SKM-1 (cell line): ENCODE data around the gene SSR3.

Experiments
- DNase-seq: peaks from one replicate; lab custom pipeline; 2025; ENCODE audit not compliant: unreplicated experiment; lab: John Stamatoyannopoulos, UW

The SSR3 gene

DNA sequence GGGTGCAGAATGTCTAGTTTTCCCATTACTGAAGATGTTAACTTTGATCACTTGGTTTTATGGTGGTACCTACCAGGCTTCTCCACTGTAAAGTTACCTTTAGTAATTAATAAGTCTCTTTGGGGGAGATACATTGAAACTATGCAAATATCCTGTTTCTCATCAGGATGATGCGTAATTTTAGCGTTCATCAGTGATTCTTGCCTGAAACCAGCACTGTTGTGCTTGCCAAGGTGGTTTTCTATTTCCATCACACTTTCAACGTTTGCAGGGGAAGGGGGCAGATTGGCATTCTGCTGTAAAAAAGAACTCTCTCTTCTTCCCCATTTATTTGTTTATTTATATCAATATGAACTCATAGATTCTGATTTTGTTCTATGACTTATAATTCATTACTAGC is 61.0 kb downstream of the SSR3 start:
- no peak for DNase-seq

DNA sequence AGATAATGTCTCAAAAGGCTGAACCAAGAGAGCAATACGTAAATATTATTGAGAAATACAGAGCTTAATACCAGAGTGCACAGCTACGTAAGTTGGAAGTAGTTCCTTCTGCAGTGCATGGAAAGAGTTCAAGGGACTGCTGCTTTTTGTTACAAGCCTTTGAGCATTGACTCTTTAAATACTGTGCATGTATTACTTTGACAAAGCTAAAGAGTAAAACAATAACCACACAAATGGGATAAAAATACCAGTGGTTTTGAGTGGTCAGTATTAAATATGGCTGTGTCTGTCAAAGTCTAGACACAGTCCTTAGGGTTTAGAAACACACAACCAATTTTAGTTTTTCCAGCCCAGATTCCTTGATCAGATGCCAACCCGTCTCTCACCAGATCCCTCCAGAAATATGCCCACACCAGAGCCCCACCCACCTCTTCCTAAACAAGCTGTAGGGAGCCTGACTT is 62.1 kb downstream of the SSR3 start:
- DNase-seq = no peak

DNA sequence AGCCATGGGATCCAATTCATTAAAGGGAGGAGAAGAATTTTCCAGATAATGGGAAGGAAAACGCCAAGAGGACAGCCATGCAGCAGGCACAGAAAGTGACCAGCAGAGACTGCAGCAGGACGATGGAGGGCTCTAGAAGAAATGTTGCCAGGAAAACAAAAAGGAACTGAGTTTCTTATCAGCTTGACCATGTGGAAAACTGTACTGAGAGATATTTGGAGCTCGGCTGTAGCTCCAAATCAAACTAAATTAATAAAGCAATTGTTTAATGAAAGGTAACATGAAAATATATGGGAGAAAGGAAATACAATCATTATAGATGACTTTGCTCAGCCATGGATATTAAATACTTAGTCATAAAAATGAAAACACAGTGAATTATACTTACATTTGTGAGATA is 63.7 kb downstream of the SSR3 start:
- DNase-seq = no peak
